ENCODE measurements around the gene GMPPB. TPM values are rescaled to one million over a fixed set of nuclear protein-coding genes. Genes with fewer than 3 reads are reported as not detected.
"Not testable (repeated sequence)": the region's sequence is repeated elsewhere in the genome, so short reads cannot be mapped to it uniquely, and the experiment has no call there.

The GMPPB gene
- total RNA-seq, 2 experiments from 2014 or later = 35.4 to 39.9 TPM

GRCh38 chr3:49689046-49689907, 34.5 kb downstream of the GMPPB start, which contains the start of the genes MST1 and RNF123:
MST1 (minus strand) TSS chr3:49689474; CDS start chr3:49688691, 783 bp downstream.
RNF123 (plus strand) TSS chr3:49689557; CDS start chr3:49691166, 1,609 bp downstream.
- H3K9me3 Mint-ChIP-seq = no peaks in the 10 kb centered on the region
- peaks cover 16% of the 10 kb centered on the region for H3K4me1 Mint-ChIP-seq
- H3K27me3 Mint-ChIP-seq = no peaks in the 10 kb centered on the region
- DNase-seq (peak; percentile 97), ATAC-seq (ENCODE audit: low read depth) (peak; percentile 81)
- H3K27ac Mint-ChIP-seq = peak within 1 kb of the TSS; percentile 95
- H3K36me3 Mint-ChIP-seq = peaks cover 3% of the 10 kb centered on the region
- POLR2A ChIA-PET = no interaction called here
- peak within 1 kb of the TSS; percentile 95 for H3K4me3 Mint-ChIP-seq

GRCh38 chr3:49688338-49689045, 35.3 kb downstream of the GMPPB start:
- Mint-ChIP-seq H3K4me3 (peak overlapping the region; percentile 95), H3K27ac (peak overlapping the region; percentile 95), H3K4me1 (peaks cover 16% of the 10 kb centered on the region)
- POLR2A ChIA-PET; H3K27me3 Mint-ChIP-seq; DNase-seq; H3K9me3 Mint-ChIP-seq; H3K36me3 Mint-ChIP-seq; ATAC-seq (ENCODE audit: low read depth): not testable (repeated sequence)

GRCh38 chr3:49687424-49687795, 36.3 kb downstream of the GMPPB start:
- H3K4me3 Mint-ChIP-seq; ATAC-seq (ENCODE audit: low read depth); H3K9me3 Mint-ChIP-seq; H3K27me3 Mint-ChIP-seq; H3K36me3 Mint-ChIP-seq; H3K27ac Mint-ChIP-seq; DNase-seq; POLR2A ChIA-PET: not testable (repeated sequence)
- H3K4me1 Mint-ChIP-seq = peaks cover 16% of the 10 kb centered on the region

GRCh38 chr3:49686769-49687423, 36.9 kb downstream of the GMPPB start:
- H3K36me3 Mint-ChIP-seq, POLR2A ChIA-PET, H3K27me3 Mint-ChIP-seq, H3K9me3 Mint-ChIP-seq, H3K27ac Mint-ChIP-seq: not testable (repeated sequence)
- Mint-ChIP-seq H3K4me1 (peaks cover 16% of the 10 kb centered on the region), H3K4me3 (peak overlapping the region; percentile 13)
- ATAC-seq (ENCODE audit: low read depth) (peak; percentile 15), DNase-seq (peak; percentile 58)

GRCh38 chr3:49686346-49686745, 37.4 kb downstream of the GMPPB start:
- H3K27me3 Mint-ChIP-seq, H3K27ac Mint-ChIP-seq, H3K9me3 Mint-ChIP-seq, H3K36me3 Mint-ChIP-seq, POLR2A ChIA-PET, H3K4me3 Mint-ChIP-seq: not testable (repeated sequence)
- DNase-seq (peak; percentile 54), ATAC-seq (ENCODE audit: low read depth) (peak; percentile 1)
- H3K4me1 Mint-ChIP-seq = peaks cover 14% of the 10 kb centered on the region

GRCh38 chr3:49685846-49686245, 37.9 kb downstream of the GMPPB start:
- H3K4me1 Mint-ChIP-seq = peaks cover 11% of the 10 kb centered on the region
- ATAC-seq (ENCODE audit: low read depth); POLR2A ChIA-PET; H3K27ac Mint-ChIP-seq; H3K4me3 Mint-ChIP-seq; H3K27me3 Mint-ChIP-seq; H3K36me3 Mint-ChIP-seq; DNase-seq; H3K9me3 Mint-ChIP-seq: not testable (repeated sequence)

- H3K27ac Mint-ChIP-seq; H3K27me3 Mint-ChIP-seq; ATAC-seq (ENCODE audit: low read depth); H3K4me3 Mint-ChIP-seq; POLR2A ChIA-PET; DNase-seq; H3K36me3 Mint-ChIP-seq; H3K9me3 Mint-ChIP-seq; H3K4me1 Mint-ChIP-seq: not testable (repeated sequence)
Observed at GRCh38 chr3:49685103-49685502, 38.6 kb downstream of the GMPPB start.

- H3K4me3 Mint-ChIP-seq; H3K27me3 Mint-ChIP-seq; H3K9me3 Mint-ChIP-seq; H3K4me1 Mint-ChIP-seq; POLR2A ChIA-PET; ATAC-seq (ENCODE audit: low read depth); H3K27ac Mint-ChIP-seq; DNase-seq; H3K36me3 Mint-ChIP-seq: not testable (repeated sequence)
Observed at GRCh38 chr3:49684453-49684852, 39.3 kb downstream of the GMPPB start.

GRCh38 chr3:49683162-49683561, 40.6 kb downstream of the GMPPB start:
- POLR2A ChIA-PET = no interaction called here
- Mint-ChIP-seq H3K4me3 (no peak overlapping the region), H3K27me3 (no peaks in the 10 kb centered on the region), H3K27ac (no peak overlapping the region), H3K9me3 (no peaks in the 10 kb centered on the region), H3K4me1 (peaks cover 8% of the 10 kb centered on the region), H3K36me3 (peaks cover 5% of the 10 kb centered on the region)
- ATAC-seq (ENCODE audit: low read depth) = no peak
- DNase-seq = no peak

GRCh38 chr3:49681543-49681942, 42.2 kb downstream of the GMPPB start:
- H3K9me3 Mint-ChIP-seq = no peaks in the 10 kb centered on the region
- peaks cover 6% of the 10 kb centered on the region for H3K4me1 Mint-ChIP-seq
- peaks cover 5% of the 10 kb centered on the region for H3K36me3 Mint-ChIP-seq
- POLR2A ChIA-PET = no interaction called here
- H3K27me3 Mint-ChIP-seq = no peaks in the 10 kb centered on the region
- H3K27ac Mint-ChIP-seq = no peak overlapping the region
- ATAC-seq (ENCODE audit: low read depth) (no peak), DNase-seq (no peak)
- no peak overlapping the region for H3K4me3 Mint-ChIP-seq

- H3K4me3 Mint-ChIP-seq = no peak overlapping the region
- H3K27ac Mint-ChIP-seq = no peak overlapping the region
- ATAC-seq (ENCODE audit: low read depth) (no peak), DNase-seq (no peak)
- H3K36me3 Mint-ChIP-seq = peaks cover 5% of the 10 kb centered on the region
- no peaks in the 10 kb centered on the region for H3K9me3 Mint-ChIP-seq
- peaks cover 7% of the 10 kb centered on the region for H3K4me1 Mint-ChIP-seq
- no peaks in the 10 kb centered on the region for H3K27me3 Mint-ChIP-seq
- POLR2A ChIA-PET = no interaction called here
Observed at GRCh38 chr3:49681232-49681522, 42.6 kb downstream of the GMPPB start.

GRCh38 chr3:49680493-49681231, 43.1 kb downstream of the GMPPB start:
- peaks cover 10% of the 10 kb centered on the region for H3K4me1 Mint-ChIP-seq
- no peak for ATAC-seq (ENCODE audit: low read depth)

GRCh38 chr3:49675912-49676311, 47.8 kb downstream of the GMPPB start:
- ATAC-seq (ENCODE audit: low read depth) (no peak), DNase-seq (no peak)
- Mint-ChIP-seq H3K4me3 (no peak overlapping the region), H3K4me1 (peaks cover 27% of the 10 kb centered on the region), H3K27me3 (no peaks in the 10 kb centered on the region), H3K36me3 (peaks cover 2% of the 10 kb centered on the region), H3K9me3 (no peaks in the 10 kb centered on the region), H3K27ac (peak overlapping the region; percentile 30)
- POLR2A ChIA-PET = no interaction called here

More at GRCh38 chr3:49680493-49681231, 43.1 kb downstream of the GMPPB start:
- Mint-ChIP-seq H3K27me3 (no peaks in the 10 kb centered on the region), H3K4me3 (no peak overlapping the region), H3K9me3 (no peaks in the 10 kb centered on the region), H3K36me3 (peaks cover 6% of the 10 kb centered on the region), H3K27ac (no peak overlapping the region)
- DNase-seq = no peak
- POLR2A ChIA-PET = no interaction called here
